HFF-Myc (cell line): Measurements from ENCODE around the gene RNF222.

ENCODE experiments used
- DNase-seq: peaks from one replicate; pipeline ENCODE4 v3.0.0-alpha.2; 2011; ENCODE audit warnings: low read depth; ENCODE audit errors: extremely low read depth
- H3K4me3 ChIP-seq: replicated peaks from 2 replicates; pipeline ENCODE4 v1.5.1; 2011; ENCODE audit warnings: low read depth, mild to moderate bottlenecking, control low read depth, low read length
- CTCF ChIP-seq: IDR thresholded peaks from 2 replicates; pipeline ENCODE4 v1.5.1; 2012; ENCODE audit warnings: mild to moderate bottlenecking, low read depth, low read length, control low read depth; ENCODE audit errors: missing control alignments

RNF222 gene

GRCh38 chr17:8366231-8366630 is 31.4 kb downstream of the RNF222 start:
- no peak for DNase-seq
- no peak overlapping the region for H3K4me3 ChIP-seq
- no peak for TF ChIP-seq CTCF

- no peak for DNase-seq
- no peak overlapping the region for H3K4me3 ChIP-seq
- no peak for TF ChIP-seq CTCF
Measured at GRCh38 chr17:8365143-8365542, 32.5 kb downstream of the RNF222 start.

GRCh38 chr17:8362651-8363332 is 34.8 kb downstream of the RNF222 start:
- TF ChIP-seq CTCF = no peak
- H3K4me3 ChIP-seq = no peak overlapping the region
- DNase-seq = no peak

GRCh38 chr17:8360751-8361150 is 36.9 kb downstream of the RNF222 start:
- H3K4me3 ChIP-seq = no peak overlapping the region
- TF ChIP-seq CTCF = no peak
- DNase-seq = no peak

GRCh38 chr17:8360260-8360659 is 37.4 kb downstream of the RNF222 start:
- TF ChIP-seq CTCF = no peak
- DNase-seq = no peak
- no peak overlapping the region for H3K4me3 ChIP-seq

GRCh38 chr17:8359769-8360168 is 37.9 kb downstream of the RNF222 start:
- no peak for TF ChIP-seq CTCF
- DNase-seq = peak; percentile 91
- H3K4me3 ChIP-seq = no peak overlapping the region

- DNase-seq = no peak
Measured at GRCh38 chr17:8357910-8358309, 39.7 kb downstream of the RNF222 start.

More at GRCh38 chr17:8357910-8358309, 39.7 kb downstream of the RNF222 start:
- TF ChIP-seq CTCF = no peak
- no peak overlapping the region for H3K4me3 ChIP-seq
